GM12878 (cell line): ENCODE measurements around the gene DOCK1. TPM values are rescaled to one million over a fixed set of nuclear protein-coding genes. Genes with fewer than 3 reads are reported as not detected.

Source experiments
- ATAC-seq: fragments of 200-7000 bp; cut with Tn5 transposase; 3 replicates; pipeline ENCODE4 v1.9.1; 2020; ENCODE audit warnings: mild to moderate bottlenecking, moderate library complexity
- BruUV-seq: library from RNA; stranded (reverse); fragments of 400-500 nt; replicated peaks from 2 replicates; lab custom pipeline; 2021; lab: Mats Ljungman, UMichigan
- CTCF ChIA-PET: fragments of 300-600 bp; sonication (Branson Sonifier 250); formaldehyde crosslinking; extraction: SDS; loops from one replicate; lab custom pipeline; 2021; ENCODE audit warnings: inconsistent platforms; lab: Yijun Ruan, JAX
- POLR2A ChIA-PET: fragments of 350-600 bp; formaldehyde crosslinking; extraction: SDS; loops from one replicate; lab custom pipeline; 2021; ENCODE audit warnings: inconsistent platforms; lab: Charles Lee
- RAD21 ChIA-PET: fragments of 300-600 bp; sonication (Branson Sonifier 250); formaldehyde crosslinking; loops from one replicate; lab custom pipeline; 2023; ENCODE audit warnings: antibody characterized with exemption; ENCODE audit not compliant: unreplicated experiment; lab: Charles Lee
- SMC1A ChIA-PET: fragments of 300-600 bp; sonication (Branson Sonifier 250); formaldehyde crosslinking; loops from one replicate; lab custom pipeline; 2023; ENCODE audit not compliant: unreplicated experiment, uncharacterized antibody; lab: Charles Lee
- DNase-seq: peaks from one replicate; pipeline ENCODE4 v3.0.0-alpha.2; 2011; ENCODE audit warnings: low read depth, low spot score
- FAIRE-seq: peaks from 3 replicates; lab custom pipeline; 2011; peaks lifted over from hg19 to GRCh38; lab: Jason Lieb, UNC
- H2AFZ ChIP-seq: 2 replicates; pipeline ENCODE4 v1.6.0; 2011; ENCODE audit warnings: low read depth, low read length, control low read depth; ENCODE audit not compliant: control insufficient read depth
- H3K27ac ChIP-seq: 2 replicates; pipeline ENCODE4 v1.5.1; 2011; ENCODE audit warnings: control low read depth; ENCODE audit not compliant: control insufficient read depth, insufficient read depth
- H3K27me3 ChIP-seq, 2 experiments: replicated peaks in 1 of 2; 2 replicates each; pipeline versions ENCODE4 v1.6.0 to v1.6.1; 2011; ENCODE audit warnings: low read length in 1 of 2; ENCODE audit not compliant: control insufficient read depth in 2 of 2, insufficient read depth in 2 of 2
- H3K36me3 ChIP-seq, 2 experiments: 2 replicates each; pipeline ENCODE4 v1.5.1; 2011; ENCODE audit warnings: low read length in 1 of 2; ENCODE audit not compliant: control insufficient read depth in 2 of 2, insufficient read depth in 2 of 2
- H3K4me1 ChIP-seq: 2 replicates; pipeline ENCODE4 v1.6.1; 2011; ENCODE audit warnings: mild to moderate bottlenecking, low read length, moderate library complexity, mixed read lengths; ENCODE audit not compliant: control insufficient read depth, insufficient read depth
- H3K4me2 ChIP-seq: 2 replicates; pipeline ENCODE4 v1.6.0; 2011; ENCODE audit warnings: control low read depth; ENCODE audit not compliant: control insufficient read depth, insufficient read depth
- H3K4me3 ChIP-seq: fragments of 200-600 bp; sonication (generic); 2 replicates; pipeline ENCODE4 v1.5.1; 2016
- H3K79me2 ChIP-seq: 2 replicates; pipeline ENCODE4 v1.6.0; 2011; ENCODE audit warnings: low read length; ENCODE audit not compliant: control insufficient read depth, insufficient read depth
- H3K9ac ChIP-seq: 2 replicates; pipeline ENCODE4 v1.8.0; 2011; ENCODE audit warnings: low read length, control low read depth, mixed read lengths; ENCODE audit not compliant: control insufficient read depth, insufficient read depth
- H3K9me3 ChIP-seq: replicated peaks from 3 replicates; pipeline ENCODE4 v1.5.1; 2011; ENCODE audit warnings: mild to moderate bottlenecking, low read length; ENCODE audit not compliant: control insufficient read depth, insufficient read depth
- H4K20me1 ChIP-seq: 2 replicates; pipeline ENCODE4 v1.6.0; 2011; ENCODE audit not compliant: control insufficient read depth, insufficient read depth
- CTCF ChIP-seq, 3 experiments: IDR thresholded peaks in 2 of 3; conservative IDR thresholded peaks in 1 of 3; 2 replicates each; pipeline ENCODE4 v1.5.1; 2011; ENCODE audit warnings: low read depth in 3 of 3, low read length in 3 of 3, mild to moderate bottlenecking in 3 of 3, control low read depth in 2 of 3, moderate library complexity in 2 of 3, inconsistent platforms in 1 of 3, mixed read lengths in 1 of 3; ENCODE audit not compliant: control insufficient read depth in 2 of 3, insufficient read depth in 1 of 3; ENCODE audit errors: extremely low read depth in 1 of 3
- EP300 ChIP-seq, 2 experiments: fragments of 150-350 bp in 1 of 2; IDR thresholded peaks; 2 replicates each; pipeline ENCODE4 v1.6.1; 2011 to 2012; ENCODE audit warnings: low read depth in 2 of 2, low read length in 2 of 2, borderline replicate concordance in 1 of 2, improper control_type of control experiment in 1 of 2, inconsistent platforms in 1 of 2; ENCODE audit not compliant: control insufficient read depth in 1 of 2
- FOXM1 ChIP-seq: IDR thresholded peaks from 2 replicates; pipeline ENCODE4 v1.6.1; 2012; ENCODE audit warnings: low read depth, mild to moderate bottlenecking, inconsistent platforms, low read length, moderate library complexity
- GABPA ChIP-seq: IDR thresholded peaks from 2 replicates; pipeline ENCODE4 v1.6.1; 2014; ENCODE audit warnings: antibody characterized with exemption, low read depth, mild to moderate bottlenecking, inconsistent platforms
- HDGF ChIP-seq: fragments of 450-650 bp; IDR thresholded peaks from 2 replicates; pipeline ENCODE4 v1.6.1; 2016; ENCODE audit warnings: antibody characterized with exemption
- HSF1 ChIP-seq: fragments of 150-350 bp; IDR thresholded peaks from 2 replicates; pipeline ENCODE4 v1.6.1; 2014; ENCODE audit warnings: mild to moderate bottlenecking, low read depth, low read length
- IKZF2 ChIP-seq, 2 experiments: fragments of 450-650 bp; IDR thresholded peaks; 2 replicates each; pipeline ENCODE4 v1.6.1; 2017; ENCODE audit warnings: mild to moderate bottlenecking in 2 of 2, moderate library complexity in 2 of 2
- MXI1 ChIP-seq: fragments of 150-350 bp; IDR thresholded peaks from 2 replicates; pipeline ENCODE4 v1.6.1; 2011; ENCODE audit warnings: low read depth, mild to moderate bottlenecking, inconsistent platforms, low read length, improper control_type of control experiment
- NR2F1 ChIP-seq: fragments of 450-650 bp; conservative IDR thresholded peaks from 2 replicates; pipeline ENCODE4 v1.6.1; 2017; ENCODE audit warnings: mild to moderate bottlenecking
- SPI1 ChIP-seq: IDR thresholded peaks from 2 replicates; pipeline ENCODE4 v1.6.1; 2011; ENCODE audit warnings: low read depth, mild to moderate bottlenecking, low read length, moderate library complexity, borderline replicate concordance; ENCODE audit not compliant: insufficient read depth
- SREBF2 ChIP-seq: IDR thresholded peaks from 2 replicates; pipeline ENCODE4 v1.6.1; 2012; ENCODE audit warnings: mild to moderate bottlenecking, low read length
- in situ Hi-C: fragments of 300-500 bp; cut with MboI; formaldehyde crosslinking; loops from 9 replicates; pipeline ENCODE4 v1.14.3; 2018; ENCODE audit warnings: mixed read lengths
- intact Hi-C: fragments of 100-400 bp; cut with micrococcal nuclease; formaldehyde crosslinking; loops from one replicate; pipeline ENCODE4 v1.14.2; 2022; ENCODE audit not compliant: unreplicated experiment
- polyA plus RNA-seq, 11 experiments: library from polyadenylated mRNA; depleted of rRNA in 4 of 11; unstranded in 6 of 11; stranded (reverse) in 5 of 11; fragments of >200 nt; fragmentation: Nextera tagmentation in 4 of 11; fragmentation: Illumina TruSeq in 1 of 11; extraction: Ambion mirVana in 4 of 11; extraction: Trizol in 1 of 11; gene quantifications; 1 replicate in 1 of 11; 2 replicates in 10 of 11; pipeline versions ENCODE4 v1.2.1 to v1.2.3, GENCODE V29; 2011 to 2016; ENCODE audit warnings: inconsistent platforms in 2 of 11, missing spikeins in 2 of 11, low read depth in 1 of 11
- total RNA-seq, 4 experiments: library from RNA; depleted of rRNA in 3 of 4; stranded (reverse); fragments of >200 nt in 3 of 4; fragmentation: Illumina TruSeq in 1 of 4; extraction: Trizol in 1 of 4; gene quantifications; 2 replicates each; pipeline versions ENCODE4 v1.2.1 to v1.2.3, GENCODE V29; 2013 to 2021
- TF ChIP-seq, protein P1 (sequence below): fragments of 450-650 bp; IDR thresholded peaks from 2 replicates; pipeline ENCODE4 v1.6.1; 2018; ENCODE audit warnings: mild to moderate bottlenecking, low read depth, moderate library complexity; ENCODE audit not compliant: partially characterized antibody

The DOCK1 gene
- total and polyA plus RNA-seq, 10 of the 15 experiments (the other 5 are each of a cell fraction or from before 2014, with no cell fraction given) = 0.05 to 0.18 TPM; not detected in 8

DNA sequence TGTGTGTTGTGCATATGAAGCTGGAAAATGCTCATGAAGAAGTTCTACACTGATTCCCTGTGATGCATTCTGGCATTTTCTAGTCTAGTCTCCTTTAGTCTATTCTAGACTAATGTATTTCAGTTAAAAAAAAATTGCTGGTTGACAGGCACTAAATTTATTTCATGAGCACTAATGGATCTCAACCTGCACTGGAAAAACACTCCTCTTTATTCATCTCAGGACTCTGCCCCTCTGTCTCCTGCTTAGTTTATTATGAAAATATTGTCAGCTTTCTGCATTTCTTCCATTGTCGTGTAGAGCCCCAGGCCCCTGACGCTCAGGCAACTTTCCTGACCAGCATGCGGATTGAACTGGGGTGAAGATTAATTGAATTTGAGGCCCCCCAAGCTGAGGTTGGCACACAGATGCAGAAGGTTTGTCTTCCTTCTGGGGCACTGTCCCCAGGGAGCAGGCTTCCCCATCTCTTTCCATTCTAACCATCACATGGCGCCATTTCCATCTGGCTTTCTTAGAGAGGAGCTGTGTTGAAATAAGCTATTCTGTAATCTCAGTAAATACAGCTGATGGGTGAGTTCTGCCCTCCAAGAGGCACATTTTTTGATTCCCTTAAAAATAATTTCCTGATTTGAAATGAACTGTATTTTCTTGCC, 162.4 kb downstream of the DOCK1 start (continued):
- TF ChIP-seq IKZF2 (IDR thresholded peaks at IDR 0.05) (no peak), SPI1 (no peak), HSF1 (no peak), SREBF2 (no peak), NR2F1 (no peak), HDGF (no peak)
- TF ChIP-seq, protein P1, sequence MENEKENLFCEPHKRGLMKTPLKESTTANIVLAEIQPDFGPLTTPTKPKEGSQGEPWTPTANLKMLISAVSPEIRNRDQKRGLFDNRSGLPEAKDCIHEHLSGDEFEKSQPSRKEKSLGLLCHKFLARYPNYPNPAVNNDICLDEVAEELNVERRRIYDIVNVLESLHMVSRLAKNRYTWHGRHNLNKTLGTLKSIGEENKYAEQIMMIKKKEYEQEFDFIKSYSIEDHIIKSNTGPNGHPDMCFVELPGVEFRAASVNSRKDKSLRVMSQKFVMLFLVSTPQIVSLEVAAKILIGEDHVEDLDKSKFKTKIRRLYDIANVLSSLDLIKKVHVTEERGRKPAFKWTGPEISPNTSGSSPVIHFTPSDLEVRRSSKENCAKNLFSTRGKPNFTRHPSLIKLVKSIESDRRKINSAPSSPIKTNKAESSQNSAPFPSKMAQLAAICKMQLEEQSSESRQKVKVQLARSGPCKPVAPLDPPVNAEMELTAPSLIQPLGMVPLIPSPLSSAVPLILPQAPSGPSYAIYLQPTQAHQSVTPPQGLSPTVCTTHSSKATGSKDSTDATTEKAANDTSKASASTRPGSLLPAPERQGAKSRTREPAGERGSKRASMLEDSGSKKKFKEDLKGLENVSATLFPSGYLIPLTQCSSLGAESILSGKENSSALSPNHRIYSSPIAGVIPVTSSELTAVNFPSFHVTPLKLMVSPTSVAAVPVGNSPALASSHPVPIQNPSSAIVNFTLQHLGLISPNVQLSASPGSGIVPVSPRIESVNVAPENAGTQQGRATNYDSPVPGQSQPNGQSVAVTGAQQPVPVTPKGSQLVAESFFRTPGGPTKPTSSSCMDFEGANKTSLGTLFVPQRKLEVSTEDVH = no peak

DNA sequence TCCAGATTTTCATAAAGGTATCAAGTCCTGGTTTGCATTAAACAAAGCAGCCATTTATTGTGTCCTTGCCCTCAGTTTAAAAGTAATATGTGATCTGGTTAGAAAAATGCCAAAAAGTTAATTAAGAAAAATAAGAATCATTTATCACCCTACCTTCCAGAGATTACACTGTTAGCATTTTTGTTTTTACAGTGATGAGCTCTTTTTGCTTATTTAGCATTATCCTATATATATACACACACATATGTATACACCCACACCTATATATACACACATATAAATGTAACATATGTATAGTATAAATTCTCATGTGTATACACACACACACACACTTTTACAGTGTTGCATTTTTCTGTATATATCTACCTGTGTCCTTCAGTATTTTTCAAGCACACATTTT, 163.3 kb downstream of the DOCK1 start:
- H3K27me3 ChIP-seq = no peaks in the 10 kb centered on the region
- CTCF ChIA-PET = no interaction called here
- no peak overlapping the region for H3K4me2 ChIP-seq
- H3K9ac ChIP-seq = no peak overlapping the region
- RAD21 ChIA-PET = no interaction called here
- H4K20me1 ChIP-seq = no peaks in the 10 kb centered on the region
- H3K36me3 ChIP-seq = no peaks in the 10 kb centered on the region
- H3K4me3 ChIP-seq = no peak overlapping the region
- ATAC-seq (no peak), FAIRE-seq (no peak), DNase-seq (no peak)
- no peaks in the 10 kb centered on the region for H3K79me2 ChIP-seq
- no peak overlapping the region for H2AFZ ChIP-seq
- H3K9me3 ChIP-seq = no peaks in the 10 kb centered on the region; the same call in 2 of the 3 replicates
- SMC1A ChIA-PET = no interaction called here
- intact Hi-C loops (no loop called here), in situ Hi-C loops (no loop called here)
- POLR2A ChIA-PET = no interaction called here
- no TSS peak for BruUV-seq
- no peaks in the 10 kb centered on the region for H3K4me1 ChIP-seq
- no peak overlapping the region for H3K27ac ChIP-seq
- TF ChIP-seq MXI1 = no peak
- TF ChIP-seq GABPA = no peak
- TF ChIP-seq, protein P1 = no peak
- TF ChIP-seq CTCF (IDR thresholded peaks at IDR 0.05 in 2 of 3, conservative IDR thresholded peaks at IDR 0.05 in 1 of 3; ENCODE audit: control insufficient read depth in 2 of 3, extremely low read depth in 1 of 3, insufficient read depth in 1 of 3, low read depth in 3 of 3, low read length in 3 of 3) = no peak
- no peak for TF ChIP-seq HDGF
- TF ChIP-seq FOXM1 = no peak
- no peak for TF ChIP-seq EP300 (IDR thresholded peaks at IDR 0.05; ENCODE audit: borderline replicate concordance in 1 of 2, control insufficient read depth in 1 of 2, low read depth in 2 of 2, low read length in 2 of 2)
- TF ChIP-seq, all 136 proteins: peak for 0
